Measurements from ENCODE around the gene RHBDD1. TPM values are rescaled to one million over a fixed set of nuclear protein-coding genes. Genes with fewer than 3 reads are reported as not detected.

Gene RHBDD1
- polyA plus RNA-seq, 3 donors: 8.1 to 19.5 (median 15.5) TPM

- no peak for TF ChIP-seq CTCF (IDR thresholded peaks at IDR 0.05)
- intact Hi-C loops (cut with micrococcal nuclease): no loop called here
- DNase-seq: no peak
- no CpG with 5 or more reads among the region's 5 CpGs for WGBS (ENCODE audit: insufficient coverage)
- no peak overlapping the region for H3K9ac ChIP-seq (ENCODE audit: insufficient read depth, low read length, poor library complexity, severe bottlenecking)
- H3K27ac ChIP-seq (ENCODE audit: low read depth in 1 of 2, low read length in 2 of 2): no peak overlapping the region
- Mint-ChIP-seq H3K27me3 (ENCODE audit: low read depth in 3 of 3) (peaks cover 0 to 2% (median 0%) of the 10 kb centered on the region in 3 donors), H3K4me1 (peaks cover 1% of the 10 kb centered on the region), H3K9me3 (no peaks in the 10 kb centered on the region), H3K4me3 (no peak overlapping the region), H3K36me3 (peaks cover 3 to 5% of the 10 kb centered on the region in 2 donors), H3K27ac (no peak overlapping the region)
- no peak overlapping the region for H3K4me3 ChIP-seq (replicated peaks in 1 of 3; ENCODE audit: low read depth in 2 of 3, low read length in 3 of 3)
- H2AFZ ChIP-seq (ENCODE audit: insufficient read depth, low read depth, low read length, poor library complexity, severe bottlenecking): no peak overlapping the region
- no peaks in the 10 kb centered on the region for H3K27me3 ChIP-seq (ENCODE audit: control insufficient read depth in 2 of 2, insufficient read depth in 2 of 2, low read length in 2 of 2)
- no peaks in the 10 kb centered on the region for H3K9me3 ChIP-seq (replicated peaks in 1 of 2; ENCODE audit: control insufficient read depth in 1 of 2, insufficient read depth in 1 of 2, low read length in 2 of 2)
- H4K20me1 ChIP-seq (ENCODE audit: insufficient read depth, low read length): no peaks in the 10 kb centered on the region
- H3K36me3 ChIP-seq (replicated peaks in 1 of 2; ENCODE audit: control insufficient read depth in 1 of 2, insufficient read depth in 2 of 2, low read length in 2 of 2): peaks cover 0 to 4% of the 10 kb centered on the region in 2 donors
- H3K79me2 ChIP-seq (ENCODE audit: insufficient read depth, low read length): no peaks in the 10 kb centered on the region
- no peak overlapping the region for H3K4me2 ChIP-seq (replicated peaks; ENCODE audit: extremely low read depth, low read length, poor library complexity, severe bottlenecking)
- no peaks in the 10 kb centered on the region for H3K4me1 ChIP-seq (ENCODE audit: control insufficient read depth in 1 of 2, insufficient read depth in 2 of 2, low read length in 2 of 2)
Measured at GRCh38 chr2:226850024-226850423, 14.2 kb downstream of the RHBDD1 start.

GRCh38 chr2:226855787-226856186 is 19.9 kb downstream of the RHBDD1 start:
- Histone ChIP-seq H3K27me3 (ENCODE audit: control insufficient read depth in 2 of 2, insufficient read depth in 2 of 2, low read length in 2 of 2) (no peaks in the 10 kb centered on the region), H3K79me2 (ENCODE audit: insufficient read depth, low read length) (no peaks in the 10 kb centered on the region)

More at GRCh38 chr2:226855787-226856186, 19.9 kb downstream of the RHBDD1 start:
- H3K9me3 ChIP-seq (replicated peaks in 1 of 2; ENCODE audit: control insufficient read depth in 1 of 2, insufficient read depth in 1 of 2, low read length in 2 of 2): no peaks in the 10 kb centered on the region
- Mint-ChIP-seq H3K4me1 (peaks cover 3% of the 10 kb centered on the region), H3K36me3 (peaks cover 0 to 3% of the 10 kb centered on the region in 2 donors), H3K27me3 (ENCODE audit: low read depth in 3 of 3) (no peaks in the 10 kb centered on the region), H3K27ac (no peak overlapping the region), H3K4me3 (no peak overlapping the region), H3K9me3 (peaks cover 0 to 1% (median 0%) of the 10 kb centered on the region in 7 donors)
- no peak overlapping the region for H3K9ac ChIP-seq (ENCODE audit: insufficient read depth, low read length, poor library complexity, severe bottlenecking)
- no peak overlapping the region for H2AFZ ChIP-seq (ENCODE audit: insufficient read depth, low read depth, low read length, poor library complexity, severe bottlenecking)
- no peaks in the 10 kb centered on the region for H3K4me1 ChIP-seq (ENCODE audit: control insufficient read depth in 1 of 2, insufficient read depth in 2 of 2, low read length in 2 of 2)
- no peak for TF ChIP-seq CTCF (IDR thresholded peaks at IDR 0.05)
- no peak overlapping the region for H3K4me3 ChIP-seq (replicated peaks in 1 of 3; ENCODE audit: low read depth in 2 of 3, low read length in 3 of 3)
- H3K36me3 ChIP-seq (replicated peaks in 1 of 2; ENCODE audit: control insufficient read depth in 1 of 2, insufficient read depth in 2 of 2, low read length in 2 of 2): no peaks in the 10 kb centered on the region
- intact Hi-C loops (cut with micrococcal nuclease): no loop called here
- no peak for DNase-seq
- H3K27ac ChIP-seq (ENCODE audit: low read depth in 1 of 2, low read length in 2 of 2): no peak overlapping the region
- WGBS (ENCODE audit: insufficient coverage): no CpG with 5 or more reads among the region's 2 CpGs
- H4K20me1 ChIP-seq (ENCODE audit: insufficient read depth, low read length): peaks cover 8% of the 10 kb centered on the region
- no peak overlapping the region for H3K4me2 ChIP-seq (replicated peaks; ENCODE audit: extremely low read depth, low read length, poor library complexity, severe bottlenecking)

All from CD14-positive monocyte (primary cell).